Fibroblast of skin of scalp (primary cell): ENCODE results near the gene QSOX1.

ENCODE experiments used
- DNase-seq: peaks from one replicate; pipeline ENCODE4 v3.0.0-alpha.2; 2013

Gene QSOX1

DNA sequence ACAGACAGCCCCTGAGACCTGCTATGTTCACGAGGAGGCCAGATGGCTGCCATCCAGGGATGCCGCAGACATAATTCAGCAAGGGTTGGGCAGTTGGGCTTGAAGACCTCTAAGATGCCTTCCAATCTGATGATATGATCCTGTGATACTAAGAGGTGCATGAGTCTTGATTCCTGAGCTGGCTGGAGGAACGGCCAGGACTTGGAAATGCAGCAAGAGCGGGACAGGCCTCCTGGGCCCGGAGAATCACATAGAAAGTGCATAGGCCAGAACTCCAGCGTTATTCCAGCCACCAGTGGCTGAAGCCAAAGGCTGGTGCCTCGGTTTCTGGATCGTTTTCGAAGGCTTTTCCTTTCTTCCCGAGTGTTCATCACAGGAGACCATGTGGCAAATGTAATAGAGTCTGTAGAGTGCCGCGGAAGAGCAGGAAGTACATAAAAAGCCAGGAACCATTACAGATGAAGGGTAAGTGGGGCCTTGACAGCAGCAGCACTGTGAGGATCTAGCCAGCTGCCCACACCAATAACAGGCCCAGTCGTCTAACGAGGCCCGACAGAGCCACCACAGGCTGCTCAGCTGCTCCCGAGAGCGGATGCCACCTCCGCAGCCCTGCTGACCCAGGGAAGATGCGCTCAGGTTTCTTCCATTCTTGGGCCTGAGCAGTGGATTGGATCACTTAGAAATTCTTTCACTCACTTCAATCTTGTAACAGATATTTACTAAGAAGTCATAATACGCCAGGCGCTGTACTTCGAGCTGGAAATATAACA, 61.4 kb downstream of the QSOX1 start:
- no peak for DNase-seq

DNA sequence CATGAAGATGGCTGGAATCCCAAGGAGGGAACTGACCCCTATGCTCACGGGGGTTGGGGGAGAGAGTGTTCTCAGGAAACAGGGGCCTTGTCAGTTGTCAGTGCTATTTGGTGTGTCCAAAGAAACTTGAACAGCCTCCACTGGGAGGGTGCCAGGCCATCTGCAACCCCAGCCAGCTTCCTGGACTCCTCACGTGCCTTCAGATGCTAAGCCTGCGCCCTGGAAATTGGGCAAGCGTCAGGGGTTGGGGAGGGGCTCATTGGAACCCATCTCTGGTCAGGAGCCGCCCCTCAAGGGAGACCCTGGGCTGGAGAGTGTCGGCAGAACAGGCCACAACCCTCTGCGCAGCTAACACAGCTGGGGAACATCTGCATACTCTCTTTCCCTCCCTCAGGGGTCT, 62.3 kb downstream of the QSOX1 start:
- no peak for DNase-seq

DNA sequence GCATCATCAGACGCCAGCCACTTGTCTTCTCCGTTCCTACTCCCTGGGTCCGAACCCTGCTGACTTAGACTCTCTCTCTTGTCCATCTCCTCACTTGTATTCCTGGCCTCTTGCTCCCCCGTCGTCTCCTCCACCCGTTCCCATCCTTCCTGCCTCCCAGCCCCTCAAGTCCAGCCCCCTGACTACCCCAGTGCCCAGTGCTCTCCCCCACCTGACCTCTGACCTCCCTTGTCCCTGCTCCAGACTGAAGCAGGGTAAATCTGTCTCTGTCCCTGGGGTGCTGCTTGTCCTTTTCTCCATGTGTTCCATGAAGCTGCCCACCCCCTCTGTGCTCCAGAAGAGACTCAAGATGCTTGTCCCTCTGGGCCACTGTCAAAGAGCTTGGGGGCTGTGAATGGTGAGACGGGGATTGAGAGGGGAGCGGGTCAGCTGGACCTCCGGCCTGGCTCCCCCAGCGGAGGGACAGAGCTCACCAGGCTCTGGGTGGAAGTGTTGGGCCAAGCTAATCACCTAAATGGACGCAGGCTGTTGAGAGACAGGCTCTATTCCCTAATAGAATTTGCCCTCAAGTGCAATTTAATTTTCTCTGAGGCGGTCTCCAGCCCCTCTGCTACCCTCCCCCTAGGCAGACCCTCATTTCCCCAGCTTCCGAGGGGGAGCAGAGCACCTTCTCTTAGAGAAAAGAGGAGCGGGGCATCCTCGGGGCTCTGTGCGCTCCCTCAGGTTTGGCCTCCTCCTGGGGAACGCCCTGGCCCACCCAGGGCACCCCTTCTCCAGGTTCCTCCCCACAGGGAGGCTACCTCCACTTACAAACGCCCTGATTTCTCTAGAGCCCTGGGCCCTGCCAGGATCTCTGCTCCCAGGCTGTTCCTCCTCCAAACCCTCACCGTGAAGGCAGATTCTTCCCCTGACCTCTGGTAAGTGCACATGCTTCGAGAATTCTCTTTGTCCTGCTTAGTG, 64.4 kb downstream of the QSOX1 start:
- DNase-seq = no peak

DNA sequence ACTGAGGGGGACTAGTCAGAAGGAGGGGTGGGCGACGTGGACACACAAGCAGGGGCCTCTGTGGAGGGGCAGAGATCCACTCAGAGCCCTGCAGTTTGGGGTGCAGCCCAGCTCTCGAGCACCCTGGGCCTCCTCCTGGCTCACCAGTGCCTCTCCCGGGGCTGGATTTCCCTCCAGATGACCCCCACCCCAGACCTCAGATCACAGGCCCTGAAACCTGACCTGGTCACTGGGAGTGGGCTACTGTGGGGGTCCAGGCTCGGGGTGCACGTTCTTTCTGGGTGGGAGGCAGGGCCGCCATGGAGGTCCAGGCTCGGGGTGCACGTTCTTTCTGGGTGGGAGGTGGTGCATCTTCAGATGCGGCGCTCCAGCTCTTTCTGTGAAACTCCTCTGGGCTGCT, 65.1 kb downstream of the QSOX1 start:
- DNase-seq = no peak

DNA sequence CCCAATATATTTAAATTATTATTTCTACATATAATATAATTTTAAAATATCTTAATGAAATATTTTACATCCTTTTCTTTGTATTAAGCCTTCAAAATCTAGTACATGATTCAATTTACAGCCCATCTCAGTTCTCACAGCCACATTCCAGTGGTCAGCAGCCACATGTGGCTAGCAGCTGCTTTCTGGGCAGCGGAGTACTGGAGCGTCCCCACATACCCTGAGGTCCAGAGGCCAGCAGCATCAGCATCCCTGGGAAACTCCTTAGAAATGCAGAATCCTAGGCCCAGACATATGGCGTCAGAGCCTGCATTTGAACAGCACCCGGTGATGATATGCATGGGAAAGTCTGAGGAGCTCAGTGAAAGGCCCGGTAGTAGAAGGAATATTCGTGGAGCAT, 66.8 kb downstream of the QSOX1 start:
- peak; percentile 20 for DNase-seq

DNA sequence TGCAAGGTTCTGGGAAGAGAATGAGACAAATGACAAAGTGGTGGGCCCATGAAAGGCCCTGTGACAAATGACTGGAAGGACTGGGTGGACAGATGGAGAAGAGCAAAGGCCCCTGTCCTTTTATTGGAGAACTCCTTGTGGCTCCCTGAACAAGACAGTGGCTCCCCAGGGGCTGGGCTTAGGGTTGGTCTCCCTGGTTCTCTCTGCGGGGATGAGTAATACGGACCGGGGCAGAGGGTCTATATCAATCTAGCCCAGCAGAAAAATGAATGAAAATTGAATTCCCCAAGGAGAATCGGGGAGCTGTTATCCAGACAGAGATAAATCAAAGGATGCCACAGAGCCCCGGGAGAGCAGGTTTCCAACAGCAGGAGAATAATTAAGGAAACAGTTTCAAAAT, 70.2 kb downstream of the QSOX1 start:
- DNase-seq = no peak

DNA sequence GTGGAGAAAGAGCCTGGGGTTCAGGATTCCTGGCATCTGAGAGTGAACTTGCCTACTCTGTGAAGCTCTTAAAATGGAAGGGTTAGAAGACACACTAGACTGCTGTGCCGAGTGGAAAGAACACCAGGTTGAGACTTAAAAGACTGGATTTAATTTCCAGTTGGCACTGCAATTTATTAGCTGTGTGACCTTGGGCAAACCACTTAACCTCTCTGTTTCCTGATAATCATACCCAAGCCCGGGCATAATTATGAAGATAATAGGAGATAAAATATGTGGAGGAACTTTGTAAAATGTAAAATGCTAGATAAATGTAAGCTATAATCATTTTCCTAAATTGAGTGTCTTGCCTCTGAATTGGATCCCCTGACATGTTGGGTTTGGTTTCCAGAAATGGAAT, 70.7 kb downstream of the QSOX1 start:
- no peak for DNase-seq

DNA sequence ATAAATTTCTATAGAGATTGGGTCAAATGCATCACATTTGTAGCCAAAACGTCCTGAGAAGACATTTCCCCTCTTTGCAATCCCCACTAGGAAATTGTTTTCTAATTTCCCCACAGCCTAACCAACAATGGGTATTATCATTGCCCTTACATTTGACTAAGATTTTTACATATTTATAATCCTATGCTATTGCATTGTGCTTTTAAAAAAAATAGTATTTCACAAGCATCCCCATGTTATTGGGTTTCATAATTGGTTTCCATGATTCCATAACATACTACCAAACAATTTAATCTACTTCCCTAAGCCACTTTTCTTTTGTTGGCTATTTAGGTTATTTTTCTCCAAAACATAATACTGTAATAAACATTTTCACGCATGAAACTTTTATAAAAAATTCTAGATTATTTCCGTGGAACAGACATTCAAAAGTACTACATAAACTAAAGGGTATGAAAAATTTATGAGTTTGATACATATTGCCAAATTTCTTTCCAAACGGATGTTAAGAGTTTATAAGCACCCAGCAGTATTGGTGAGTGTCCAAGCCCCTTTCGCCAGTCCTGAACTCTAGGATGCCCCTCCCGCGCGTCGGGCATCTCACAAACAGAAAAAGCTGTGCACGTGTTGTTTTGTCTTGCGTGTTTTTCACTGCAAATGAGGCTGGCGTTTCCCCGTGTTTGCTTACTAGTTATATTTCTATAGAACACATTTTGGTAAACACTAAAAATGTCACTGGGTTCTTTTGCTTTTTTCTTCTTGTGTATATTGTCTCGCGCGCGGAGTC, 73.4 kb downstream of the QSOX1 start:
- DNase-seq = no peak

DNA sequence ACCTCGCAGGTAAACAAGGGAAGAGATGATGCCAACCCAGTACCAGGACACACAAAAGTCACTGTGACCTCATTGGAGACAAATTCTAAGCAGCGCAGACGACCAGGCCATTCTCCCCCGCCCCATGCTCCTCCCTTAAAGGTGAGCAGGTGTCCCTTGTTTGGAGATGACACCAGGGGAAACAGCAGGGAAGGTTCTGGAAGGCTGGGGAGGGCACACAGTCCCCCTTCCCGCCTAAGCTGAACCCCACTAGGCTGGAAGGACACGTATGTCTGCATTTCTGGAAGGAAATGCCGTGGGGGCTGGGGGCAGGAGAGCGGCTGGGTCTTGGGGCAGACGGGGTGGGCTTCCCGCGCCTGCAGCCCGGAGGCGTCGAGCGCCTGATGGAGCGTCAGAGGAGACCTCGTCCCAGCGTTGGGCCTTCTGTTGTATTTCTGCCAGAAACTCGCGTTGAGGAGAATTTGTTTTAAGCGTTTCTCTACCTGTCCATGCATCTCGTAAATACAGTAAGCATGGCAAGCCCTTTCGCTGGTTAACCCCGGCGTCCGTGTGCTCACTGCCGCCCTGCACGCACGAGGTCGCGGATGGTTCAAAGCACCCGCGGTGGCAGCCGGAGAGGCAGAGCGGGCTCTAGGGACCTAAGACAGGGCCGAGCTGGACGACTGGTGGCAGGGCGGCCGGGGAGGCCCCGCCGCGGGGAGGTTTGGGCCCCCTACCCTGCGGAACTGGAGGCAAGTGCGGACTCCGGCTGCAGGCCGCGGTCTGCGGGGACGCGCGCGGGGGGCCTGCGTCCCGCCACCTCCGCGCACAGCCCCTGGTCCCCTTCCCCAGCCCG, 74.2 kb downstream of the QSOX1 start:
- no peak for DNase-seq

DNA sequence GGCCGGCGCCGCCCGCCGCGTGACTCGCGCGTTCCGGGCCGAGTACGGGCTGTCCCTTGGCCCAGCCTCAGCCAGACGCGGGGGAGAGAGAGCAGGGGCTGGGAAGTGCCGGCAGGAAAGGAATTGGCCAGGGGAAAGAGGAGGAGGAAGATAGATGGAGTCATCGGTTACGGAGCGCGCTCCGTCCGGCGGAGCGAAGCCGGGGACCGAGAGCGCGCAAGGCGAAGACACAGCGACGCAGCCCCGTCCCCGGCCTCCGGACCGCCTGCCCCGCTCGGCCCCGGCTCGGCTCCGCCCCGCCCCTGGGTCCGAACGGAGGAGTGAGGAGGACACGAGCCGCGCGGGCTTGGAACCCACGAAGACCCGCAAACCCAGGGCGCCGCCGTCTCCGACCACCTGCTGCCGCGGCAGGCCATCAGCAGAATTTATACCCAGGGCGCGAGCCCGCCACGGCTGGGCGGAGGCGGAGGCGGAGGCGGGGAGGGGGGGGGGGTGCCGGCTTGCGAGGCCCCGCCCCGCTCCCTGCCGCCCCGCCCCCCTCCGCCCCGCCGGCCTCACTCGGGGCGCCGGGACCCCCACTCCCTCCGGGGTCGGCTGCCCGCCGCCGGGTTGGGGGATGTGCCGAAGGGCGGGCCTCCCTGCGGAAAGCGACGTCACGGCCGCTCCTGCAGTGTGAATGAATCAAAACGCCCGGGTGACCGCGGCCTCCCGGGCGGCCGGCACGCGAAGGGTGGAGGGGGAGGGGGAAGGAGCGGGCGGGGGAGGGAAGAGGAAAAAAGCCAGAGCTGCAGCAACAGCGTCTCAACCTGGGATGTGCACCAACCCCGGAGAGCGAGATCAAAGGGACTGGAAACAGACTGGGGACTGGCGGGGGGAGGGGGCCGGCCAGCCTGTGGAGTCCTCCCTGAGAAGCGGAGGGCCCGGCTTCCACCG, 75.1 kb downstream of the QSOX1 start, which contains the start of gene LHX4:
Gene LHX4 (plus strand): TSS at position 782 of the 933 bp plus-strand sequence. CDS start 266 bp downstream, outside the sequence.
- DNase-seq = peak; percentile 42

DNA sequence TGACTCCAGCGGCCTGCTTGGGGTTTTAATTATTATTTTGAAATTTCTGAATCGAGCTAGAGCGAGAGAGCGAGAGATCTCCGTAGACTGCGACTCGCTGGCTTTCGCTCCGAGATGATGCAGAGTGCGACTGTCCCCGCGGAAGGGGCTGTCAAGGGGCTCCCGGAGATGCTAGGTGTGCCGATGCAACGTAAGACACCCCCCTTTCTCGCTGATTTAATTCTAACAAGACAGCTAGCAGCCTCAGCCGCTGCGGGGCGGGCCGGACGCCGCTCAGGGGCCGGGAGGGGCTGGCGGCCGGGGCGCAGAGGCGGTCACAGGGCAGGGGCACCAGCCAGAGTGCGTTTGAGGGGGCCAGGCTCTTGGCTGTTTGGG, 75.7 kb downstream of the QSOX1 start:
- no peak for DNase-seq

DNA sequence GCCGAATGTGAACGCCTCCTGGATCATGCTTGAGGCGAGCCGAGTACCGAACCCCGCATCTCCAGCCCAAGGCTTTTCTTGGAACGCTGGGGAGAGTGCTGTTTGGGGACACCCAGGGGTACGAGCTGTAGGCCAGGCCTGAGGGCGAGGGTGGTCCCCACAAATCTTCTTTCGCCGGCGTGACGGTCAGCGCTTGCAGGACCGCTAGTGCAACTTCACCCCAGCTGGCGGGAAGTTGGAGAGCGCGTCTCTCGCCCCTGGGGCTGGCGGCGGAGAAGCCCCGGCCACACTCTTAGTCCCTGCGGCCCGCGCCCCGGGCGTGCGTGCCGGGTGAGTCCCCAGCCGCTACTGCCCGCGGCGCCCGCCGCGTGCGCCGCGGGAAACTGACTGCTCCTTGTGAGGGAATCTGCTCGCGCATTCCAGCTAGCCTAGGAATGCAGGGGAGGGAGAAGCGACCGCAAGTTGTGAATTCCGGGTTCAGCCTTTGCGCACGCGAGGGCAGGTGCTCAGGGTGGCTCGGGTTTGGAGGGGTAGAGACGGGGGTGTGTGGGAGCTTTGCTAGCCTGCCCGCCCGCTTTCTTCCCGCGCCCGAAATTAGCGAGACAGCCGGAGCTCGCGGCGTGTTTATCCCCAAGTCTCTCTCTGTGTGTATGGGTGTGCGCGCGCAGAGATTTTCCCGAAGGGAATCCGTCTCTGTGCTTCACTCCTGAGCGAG, 76.3 kb downstream of the QSOX1 start:
- peak; percentile 79 for DNase-seq

DNA sequence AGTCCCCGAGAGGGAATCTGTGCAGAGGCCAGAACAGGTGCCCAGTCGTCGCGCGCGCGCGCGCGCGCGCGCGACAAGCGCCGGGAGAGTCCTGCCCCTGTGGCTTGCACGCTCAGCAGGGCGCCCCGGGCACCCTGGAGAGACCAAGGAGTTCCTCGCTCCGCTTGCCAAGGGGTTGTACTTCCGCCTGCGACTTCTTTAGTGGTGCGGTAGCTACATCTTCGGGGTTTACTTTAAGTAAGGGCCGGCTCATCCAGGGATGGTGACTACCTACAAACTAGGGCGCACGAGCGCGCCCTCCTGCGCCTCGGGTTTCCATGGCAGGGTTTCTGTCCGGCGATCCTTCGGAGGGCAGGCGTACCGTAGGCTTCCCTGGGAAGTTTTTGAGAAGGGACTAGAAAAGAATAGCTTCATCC, 76.8 kb downstream of the QSOX1 start:
- DNase-seq = peak; percentile 34

DNA sequence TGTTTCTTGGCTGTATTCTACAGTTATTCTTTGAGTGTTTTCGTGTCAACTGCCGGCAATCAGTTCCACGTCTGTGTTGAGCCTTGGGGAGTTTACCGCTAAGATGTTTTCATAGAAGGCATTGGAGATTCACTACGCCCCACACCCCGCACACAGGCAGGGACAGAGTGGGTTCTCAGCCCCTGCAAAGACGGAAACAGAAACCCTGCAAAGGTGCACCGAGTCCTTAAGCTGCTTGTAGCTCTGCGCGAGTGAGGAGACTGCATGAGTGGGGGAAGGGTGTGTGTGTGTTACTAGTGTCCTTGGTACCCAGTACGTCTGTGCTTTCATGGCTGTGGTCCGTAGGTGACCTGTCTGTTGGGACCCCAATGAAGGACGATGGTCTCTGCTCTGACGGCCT, 77.3 kb downstream of the QSOX1 start:
- no peak for DNase-seq

DNA sequence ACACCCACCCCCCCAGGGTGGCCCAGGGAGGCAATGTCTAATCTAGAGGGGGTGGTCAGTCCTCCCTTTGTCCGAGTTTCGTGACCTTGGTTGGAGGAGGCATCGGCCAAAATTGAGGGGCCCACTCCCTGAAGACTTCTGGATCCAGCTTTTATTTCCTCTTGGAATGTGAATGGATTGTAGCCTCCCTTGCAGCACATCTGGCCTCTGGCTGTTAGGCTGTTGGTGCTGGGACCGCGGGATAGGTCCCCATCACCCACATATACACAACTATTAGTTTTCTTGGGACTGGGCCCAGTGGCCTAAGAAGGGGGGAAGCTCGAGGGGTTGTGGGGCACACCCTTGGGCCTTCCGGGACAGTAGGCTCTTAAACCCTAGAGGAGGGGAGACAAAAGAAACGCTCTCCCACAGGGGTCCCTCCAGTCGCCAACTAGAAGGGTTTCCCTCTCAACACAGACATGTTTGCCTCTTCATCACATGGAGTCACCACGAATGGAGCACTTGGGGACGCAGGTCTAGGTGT, 77.9 kb downstream of the QSOX1 start:
- DNase-seq = no peak

DNA sequence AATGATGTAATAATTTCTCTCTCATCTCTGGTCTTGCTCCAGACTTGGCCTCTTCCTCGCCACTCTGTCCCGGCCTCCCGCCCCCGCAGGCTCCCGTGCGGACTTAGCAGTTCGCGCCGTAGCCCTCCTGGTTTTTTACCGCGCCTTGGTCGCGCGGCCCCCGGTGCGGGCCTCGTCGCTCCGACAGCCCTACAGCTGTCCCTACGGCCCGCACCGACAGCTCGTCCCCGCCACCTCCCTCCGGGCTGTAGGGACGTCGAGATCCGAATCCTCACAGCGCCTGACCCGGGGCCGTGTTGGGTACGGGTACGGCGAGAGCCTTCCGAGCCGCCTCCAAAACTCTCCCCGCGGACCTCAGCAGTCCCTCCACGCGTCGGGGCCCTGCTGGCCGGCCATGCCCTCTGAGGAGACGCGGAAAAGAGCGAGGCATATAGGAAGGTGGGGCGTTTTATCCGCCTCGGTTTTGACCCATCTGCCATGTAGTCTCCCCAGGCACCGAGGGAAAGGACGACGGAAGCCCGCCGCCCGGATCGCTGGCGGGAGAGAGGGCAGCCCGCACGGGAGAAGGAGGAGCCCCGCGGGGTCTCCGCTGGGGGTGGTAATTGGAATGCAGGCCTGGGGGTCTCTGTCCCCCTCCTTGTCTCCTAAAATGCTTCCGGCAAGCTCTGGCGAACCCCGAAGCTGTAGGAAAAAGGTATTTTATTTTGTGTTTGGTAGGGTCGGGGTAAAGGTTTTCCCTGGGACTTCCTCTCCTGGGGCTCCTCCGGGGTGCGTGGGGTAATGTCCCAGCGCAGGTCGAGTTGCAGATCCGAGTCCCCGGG, 78.7 kb downstream of the QSOX1 start:
- DNase-seq = no peak

DNA sequence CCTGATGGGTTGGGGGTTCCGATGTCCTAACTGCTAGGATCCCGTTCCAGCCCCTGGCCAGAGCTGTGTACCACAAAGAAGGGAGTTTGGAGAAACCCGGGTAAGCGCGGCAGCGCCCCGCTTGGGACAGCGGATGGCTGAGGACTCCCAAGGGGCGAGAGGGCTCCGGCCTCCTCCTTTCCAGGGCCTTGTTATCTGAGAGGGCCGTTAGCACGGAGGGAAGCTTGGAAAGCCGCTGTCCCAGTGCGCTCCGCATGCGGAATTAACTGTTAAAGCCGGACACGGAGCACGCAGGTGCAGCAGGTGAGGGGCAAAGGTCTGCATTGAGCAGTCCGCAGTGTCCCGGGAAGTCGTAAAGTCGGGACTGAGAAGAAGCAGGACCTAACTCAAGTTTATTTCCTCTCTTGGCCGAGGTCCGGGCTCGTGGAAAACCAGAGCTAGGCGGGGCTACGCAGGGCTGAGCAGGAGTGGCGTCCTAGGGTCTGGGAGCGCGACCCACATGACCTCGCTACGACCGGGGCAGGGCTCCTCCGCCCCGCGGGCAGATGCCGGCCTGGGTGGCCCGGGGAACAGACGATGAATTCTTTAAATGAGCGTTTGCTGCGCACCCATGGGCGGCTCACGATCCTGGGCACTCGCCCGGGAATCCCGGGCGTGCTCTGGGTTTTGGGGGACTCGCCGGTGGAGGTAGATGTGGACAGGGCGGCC, 79.9 kb downstream of the QSOX1 start:
- no peak for DNase-seq

DNA sequence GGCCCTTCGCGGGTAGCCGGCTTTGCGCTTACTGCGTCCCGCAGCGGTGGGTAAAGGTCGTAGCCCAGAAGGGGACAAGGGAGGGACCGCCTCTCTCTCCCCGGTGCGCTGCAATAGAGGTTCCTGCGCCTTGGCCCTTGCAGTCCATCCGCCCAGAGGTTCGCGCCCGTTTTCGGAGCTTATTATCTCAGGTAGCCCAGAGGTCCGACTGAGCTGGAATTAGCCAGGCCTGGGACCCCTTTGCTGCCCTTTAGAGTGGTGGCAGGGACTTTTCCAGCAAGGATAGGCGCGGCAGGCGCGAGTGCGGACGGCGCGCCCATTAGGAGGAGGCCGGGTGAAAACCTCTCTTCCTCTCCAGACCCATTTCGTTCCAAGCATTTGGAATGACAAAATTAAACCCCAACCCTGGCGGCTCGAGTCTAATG, 80.4 kb downstream of the QSOX1 start:
- no peak for DNase-seq
